Breast epithelium (tissue), 4 donors: Measurements from ENCODE around the gene AMPH. TPM values are rescaled to one million over a fixed set of nuclear protein-coding genes. Genes with fewer than 3 reads are reported as not detected.

Source experiments
- DNase-seq, 2 donors: peaks; one replicate each; pipeline ENCODE4 v3.0.0-alpha.2; 2019; ENCODE audit warnings: low spot score in 2 of 2
- H3K27ac ChIP-seq, 2 donors: fragments of 200-600 bp; sonication (generic) in 1 of 2; one replicate each; pipeline ENCODE4 v1.5.1; 2016 to 2019; ENCODE audit warnings: mild to moderate bottlenecking in 1 of 2
- H3K27me3 ChIP-seq, 2 donors: fragments of 200-600 bp; sonication (generic) in 1 of 2; one replicate each; pipeline versions ENCODE4 v1.5.1 to v1.6.0; 2017 to 2019; ENCODE audit warnings: control low read depth in 1 of 2, mild to moderate bottlenecking in 1 of 2
- H3K36me3 ChIP-seq: fragments of 200-600 bp; one replicate; pipeline ENCODE4 v1.5.1; 2019
- H3K4me1 ChIP-seq, 2 donors: fragments of 200-600 bp; sonication (generic); one replicate each; pipeline ENCODE4 v1.5.1; 2016 to 2019; ENCODE audit warnings: control low read depth in 1 of 2
- H3K4me3 ChIP-seq, 3 donors: fragments of 200-600 bp; sonication (generic); 1 replicate in 2 of 3; 2 replicates in 1 of 3; pipeline ENCODE4 v1.5.1; 2016 to 2019; ENCODE audit warnings: mild to moderate bottlenecking in 3 of 3, moderate library complexity in 2 of 3
- H3K9me3 ChIP-seq, 2 donors: fragments of 200-600 bp; sonication (generic) in 1 of 2; one replicate each; pipeline ENCODE4 v1.5.1; 2016 to 2019; ENCODE audit warnings: control low read depth in 1 of 2
- POLR2A ChIP-seq: fragments of 450-650 bp; IDR thresholded peaks from one replicate; pipeline ENCODE4 v1.6.1; 2016; ENCODE audit warnings: antibody characterized with exemption, mild to moderate bottlenecking, moderate library complexity
- POLR2AphosphoS5 ChIP-seq, 3 donors: sonication (generic); formaldehyde crosslinking; IDR thresholded peaks; one replicate each; pipeline ENCODE4 v1.6.1; 2017; ENCODE audit warnings: antibody characterized with exemption in 3 of 3
- intact Hi-C: fragments of 100-400 bp; cut with DNase I; formaldehyde crosslinking; loops from one replicate; pipeline ENCODE4 v1.15.1; 2023; ENCODE audit warnings: low total_unique reads
- total RNA-seq, 3 donors: library from RNA; depleted of rRNA; stranded (reverse); fragments of >200 nt; gene quantifications; one replicate each; pipeline ENCODE4 v1.1.0, GENCODE V29; 2016
- TF ChIP-seq, protein P1 (sequence below), 3 donors: fragments of 450-650 bp; IDR thresholded peaks; one replicate each; pipeline ENCODE4 v1.5.1; 2016 to 2017; ENCODE audit warnings: antibody characterized with exemption in 3 of 3, mild to moderate bottlenecking in 3 of 3, moderate library complexity in 3 of 3

AMPH gene
- total RNA-seq, 3 donors from 2014 or later: 5.0 to 31.0 (median 15.1) TPM

DNA sequence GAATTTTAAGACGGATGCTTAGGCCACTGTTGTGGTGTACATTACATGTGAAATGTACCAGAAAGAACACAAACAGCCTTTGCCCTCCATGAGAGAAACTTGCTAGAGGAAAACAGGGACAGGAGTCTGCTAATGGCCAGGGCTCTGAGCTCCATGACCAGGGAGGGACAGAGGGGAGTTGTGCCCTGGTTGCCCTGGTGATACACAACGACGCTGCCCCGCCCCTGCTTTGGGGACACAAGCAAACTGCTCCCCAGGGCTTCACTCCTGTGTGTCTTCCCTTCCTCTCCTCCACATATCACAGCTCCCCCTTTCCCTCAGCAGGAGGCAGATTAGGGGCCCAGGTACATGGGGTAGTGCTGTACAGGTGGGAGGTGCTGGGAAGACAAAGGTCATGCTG, 36.2 kb downstream of the AMPH start:
- no peaks in the 10 kb centered on the region for H3K9me3 ChIP-seq
- H3K27me3 ChIP-seq: no peaks in the 10 kb centered on the region
- H3K4me1 ChIP-seq: no peaks in the 10 kb centered on the region
- TF ChIP-seq POLR2A: no peak
- TF ChIP-seq, protein P1, sequence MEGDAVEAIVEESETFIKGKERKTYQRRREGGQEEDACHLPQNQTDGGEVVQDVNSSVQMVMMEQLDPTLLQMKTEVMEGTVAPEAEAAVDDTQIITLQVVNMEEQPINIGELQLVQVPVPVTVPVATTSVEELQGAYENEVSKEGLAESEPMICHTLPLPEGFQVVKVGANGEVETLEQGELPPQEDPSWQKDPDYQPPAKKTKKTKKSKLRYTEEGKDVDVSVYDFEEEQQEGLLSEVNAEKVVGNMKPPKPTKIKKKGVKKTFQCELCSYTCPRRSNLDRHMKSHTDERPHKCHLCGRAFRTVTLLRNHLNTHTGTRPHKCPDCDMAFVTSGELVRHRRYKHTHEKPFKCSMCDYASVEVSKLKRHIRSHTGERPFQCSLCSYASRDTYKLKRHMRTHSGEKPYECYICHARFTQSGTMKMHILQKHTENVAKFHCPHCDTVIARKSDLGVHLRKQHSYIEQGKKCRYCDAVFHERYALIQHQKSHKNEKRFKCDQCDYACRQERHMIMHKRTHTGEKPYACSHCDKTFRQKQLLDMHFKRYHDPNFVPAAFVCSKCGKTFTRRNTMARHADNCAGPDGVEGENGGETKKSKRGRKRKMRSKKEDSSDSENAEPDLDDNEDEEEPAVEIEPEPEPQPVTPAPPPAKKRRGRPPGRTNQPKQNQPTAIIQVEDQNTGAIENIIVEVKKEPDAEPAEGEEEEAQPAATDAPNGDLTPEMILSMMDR (IDR thresholded peaks at IDR 0.05): no peak
- no peak for TF ChIP-seq POLR2AphosphoS5 (IDR thresholded peaks at IDR 0.05)
- no peak overlapping the region for H3K27ac ChIP-seq
- no peaks in the 10 kb centered on the region for H3K36me3 ChIP-seq
- H3K4me3 ChIP-seq: no peak overlapping the region
- intact Hi-C loops: loop anchor here (5.0 kb wide), 1 partner anchor 887 kb away; no protein-coding TSS in a partner anchor
- no peak for DNase-seq

DNA sequence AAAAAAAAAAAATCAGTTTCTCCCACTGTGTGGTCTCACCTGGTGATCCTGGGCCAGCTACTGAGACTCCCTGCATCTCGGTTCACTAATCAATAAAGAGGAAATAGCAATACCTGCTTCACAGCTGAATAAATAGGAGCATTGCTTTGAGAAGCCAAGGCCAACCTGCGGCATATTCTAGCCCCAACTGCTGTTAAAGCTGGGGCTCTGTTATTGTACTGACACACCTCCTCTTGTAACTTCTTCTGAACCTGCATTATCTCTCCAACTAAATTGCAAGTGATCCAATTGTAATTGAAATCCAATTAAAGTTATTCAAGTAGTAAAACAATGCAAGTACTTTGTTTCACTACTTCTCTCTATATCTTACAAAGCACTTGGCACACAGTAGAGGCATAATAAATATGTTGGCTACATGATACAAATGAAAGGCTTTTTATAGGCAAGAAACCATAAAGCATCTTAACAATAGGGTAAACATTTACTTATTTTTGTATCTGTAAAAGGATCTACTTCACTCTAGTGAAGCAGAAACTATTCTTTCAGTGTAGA, 38.4 kb downstream of the AMPH start:
- Histone ChIP-seq H3K36me3 (no peaks in the 10 kb centered on the region), H3K27me3 (no peaks in the 10 kb centered on the region), H3K9me3 (no peaks in the 10 kb centered on the region), H3K4me3 (no peak overlapping the region), H3K27ac (no peak overlapping the region), H3K4me1 (no peaks in the 10 kb centered on the region)
- TF ChIP-seq, protein P1 (IDR thresholded peaks at IDR 0.05): no peak
- TF ChIP-seq POLR2A (no peak), POLR2AphosphoS5 (IDR thresholded peaks at IDR 0.05) (no peak)
- DNase-seq: no peak
- intact Hi-C loops: no loop called here

DNA sequence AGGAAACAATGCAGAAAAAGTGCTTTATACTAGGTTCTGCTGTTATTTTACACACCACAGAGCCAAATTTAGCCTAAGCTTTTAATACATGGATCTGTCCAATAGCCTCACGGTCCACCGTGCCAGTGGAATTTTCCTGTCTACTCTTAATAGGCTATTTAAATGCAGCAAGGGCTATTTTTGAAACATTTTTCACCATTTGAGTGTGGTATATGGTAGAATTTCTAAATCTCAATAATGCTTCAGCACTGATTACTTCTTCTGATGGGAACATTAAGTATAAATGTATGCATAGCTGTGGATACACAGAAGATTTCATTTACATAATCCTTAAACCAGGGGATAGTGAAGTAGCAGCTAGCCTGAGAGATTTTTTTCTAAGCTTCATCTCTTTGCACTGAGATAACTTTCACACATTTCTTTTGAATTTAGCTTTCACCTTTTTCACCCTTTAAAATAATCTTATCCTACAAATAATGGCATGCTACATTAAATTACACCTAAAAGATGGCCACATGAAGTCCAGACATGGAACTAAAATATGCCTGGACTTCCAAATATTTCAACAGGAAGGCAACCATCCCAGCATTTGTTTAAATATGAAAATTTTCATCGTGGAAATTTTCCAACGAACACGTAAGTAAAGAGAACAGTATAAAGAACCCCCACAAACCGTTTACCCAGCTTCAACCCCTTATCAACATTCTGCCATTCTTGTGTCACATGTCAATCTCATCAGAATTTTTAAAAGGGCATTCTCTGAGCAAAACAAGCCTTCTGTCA, 45.4 kb downstream of the AMPH start:
- no peaks in the 10 kb centered on the region for H3K27me3 ChIP-seq
- no peaks in the 10 kb centered on the region for H3K4me1 ChIP-seq
- H3K4me3 ChIP-seq: no peak overlapping the region
- H3K9me3 ChIP-seq: no peaks in the 10 kb centered on the region
- no peak for TF ChIP-seq POLR2AphosphoS5 (IDR thresholded peaks at IDR 0.05)
- TF ChIP-seq, protein P1 (IDR thresholded peaks at IDR 0.05): no peak
- TF ChIP-seq POLR2A: no peak
- H3K27ac ChIP-seq: no peak overlapping the region
- H3K36me3 ChIP-seq: no peaks in the 10 kb centered on the region
- DNase-seq: no peak
- intact Hi-C loops: no loop called here

DNA sequence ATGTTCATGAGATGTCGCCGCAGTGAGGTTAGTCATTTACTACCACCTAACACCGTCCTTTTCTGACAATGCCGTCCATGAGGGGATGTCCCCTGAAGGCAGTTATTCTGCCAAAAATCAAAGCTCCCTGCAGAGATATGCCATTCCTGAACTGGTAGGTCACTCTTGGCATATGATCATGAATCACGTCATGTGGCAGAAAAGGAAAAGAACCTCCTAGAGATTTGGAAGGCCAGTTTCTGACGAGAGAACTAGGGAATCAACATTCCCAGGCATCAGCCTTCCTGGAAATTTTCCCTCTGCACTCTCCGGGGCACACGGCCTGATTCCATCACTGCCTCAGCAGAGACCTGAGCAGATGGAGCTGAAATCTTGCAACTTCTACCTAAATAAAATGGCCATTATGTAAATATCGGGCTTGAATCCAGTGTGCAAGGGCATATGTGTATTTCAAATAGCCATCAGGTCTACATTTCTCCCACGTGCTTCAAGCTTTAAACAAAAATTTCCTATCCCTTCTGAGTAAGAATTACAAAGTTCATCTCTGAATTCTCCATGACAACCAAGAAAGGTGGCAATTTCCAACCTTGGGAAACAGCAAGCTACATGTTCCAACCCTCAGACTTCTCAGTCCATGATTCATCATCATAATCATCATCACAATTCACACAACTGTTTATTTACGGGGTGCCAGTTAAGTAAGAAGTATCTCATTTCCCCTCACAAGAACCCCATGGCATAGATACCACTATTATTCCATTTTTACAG, 46.5 kb downstream of the AMPH start:
- no peak overlapping the region for H3K4me3 ChIP-seq
- intact Hi-C loops: no loop called here

More for the DNA sequence above, 46.5 kb downstream of the AMPH start:
- Histone ChIP-seq H3K27me3 (no peaks in the 10 kb centered on the region), H3K4me1 (no peaks in the 10 kb centered on the region), H3K36me3 (no peaks in the 10 kb centered on the region), H3K27ac (no peak overlapping the region), H3K9me3 (no peaks in the 10 kb centered on the region)
- DNase-seq: no peak
- TF ChIP-seq POLR2A (no peak), POLR2AphosphoS5 (IDR thresholded peaks at IDR 0.05) (no peak)
- TF ChIP-seq, protein P1 (IDR thresholded peaks at IDR 0.05): no peak
